ENCODE measurements around the gene TBRG1.
A peak's percentile ranks its signal among the peaks of the same experiment; 100 is the strongest.

The TBRG1 gene

GRCh38 chr11:124657904-124658303, 35.2 kb downstream of the TBRG1 start:
- H3K9me3 ChIP-seq (ENCODE audit: control insufficient read depth in 2 of 2, low read length in 2 of 2) = no peaks in the 10 kb centered on the region
- no peaks in the 10 kb centered on the region for H3K27me3 ChIP-seq (ENCODE audit: control insufficient read depth in 2 of 2, insufficient read depth in 2 of 2, low read length in 2 of 2)
- no peak overlapping the region for H3K9ac ChIP-seq (ENCODE audit: low read depth in 1 of 2, low read length in 2 of 2)
- no peaks in the 10 kb centered on the region for H3K4me1 ChIP-seq (ENCODE audit: control insufficient read depth in 2 of 2, insufficient read depth in 2 of 2, low read length in 2 of 2)
- H3K36me3 ChIP-seq (ENCODE audit: control insufficient read depth in 2 of 2, insufficient read depth in 2 of 2, low read length in 2 of 2) = peaks cover 36 to 37% of the 10 kb centered on the region in 2 donors
- H3K4me3 ChIP-seq (ENCODE audit: low read length in 2 of 2) = no peak overlapping the region
- no peak overlapping the region for H3K27ac ChIP-seq (ENCODE audit: low read depth in 2 of 2, low read length in 2 of 2)

GRCh38 chr11:124658501-124658900, 35.8 kb downstream of the TBRG1 start:
- H3K36me3 ChIP-seq (ENCODE audit: control insufficient read depth in 2 of 2, insufficient read depth in 2 of 2, low read length in 2 of 2) = peaks cover 30 to 32% of the 10 kb centered on the region in 2 donors
- H3K9me3 ChIP-seq (ENCODE audit: control insufficient read depth in 2 of 2, low read length in 2 of 2) = no peaks in the 10 kb centered on the region
- no peaks in the 10 kb centered on the region for H3K27me3 ChIP-seq (ENCODE audit: control insufficient read depth in 2 of 2, insufficient read depth in 2 of 2, low read length in 2 of 2)
- no peak overlapping the region for H3K4me3 ChIP-seq (ENCODE audit: low read length in 2 of 2)
- H3K9ac ChIP-seq (ENCODE audit: low read depth in 1 of 2, low read length in 2 of 2) = no peak overlapping the region
- no peaks in the 10 kb centered on the region for H3K4me1 ChIP-seq (ENCODE audit: control insufficient read depth in 2 of 2, insufficient read depth in 2 of 2, low read length in 2 of 2)
- H3K27ac ChIP-seq (ENCODE audit: low read depth in 2 of 2, low read length in 2 of 2) = no peak overlapping the region

DNA sequence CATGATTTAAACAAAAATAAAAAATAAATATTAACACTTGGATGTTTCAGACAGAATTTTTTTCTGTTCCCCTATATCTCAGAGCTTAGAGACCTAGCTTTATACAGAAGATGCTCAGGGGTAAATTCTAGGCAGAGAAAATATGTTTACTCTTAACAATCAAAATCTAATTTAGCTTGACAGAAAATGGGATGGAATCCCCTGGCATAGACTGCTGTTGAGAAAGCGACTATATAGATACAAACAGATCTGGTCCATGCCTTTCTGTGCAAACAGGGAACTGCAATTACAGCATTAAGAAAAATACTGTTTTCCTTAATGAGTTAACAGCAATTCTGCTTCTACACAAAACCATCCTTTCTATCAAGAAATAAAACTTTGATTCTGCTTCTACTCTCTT, 36.3 kb downstream of the TBRG1 start:
- H3K9ac ChIP-seq (ENCODE audit: low read depth in 1 of 2, low read length in 2 of 2) = no peak overlapping the region
- no peaks in the 10 kb centered on the region for H3K27me3 ChIP-seq (ENCODE audit: control insufficient read depth in 2 of 2, insufficient read depth in 2 of 2, low read length in 2 of 2)
- H3K9me3 ChIP-seq (ENCODE audit: control insufficient read depth in 2 of 2, low read length in 2 of 2) = no peaks in the 10 kb centered on the region
- H3K27ac ChIP-seq (ENCODE audit: low read depth in 2 of 2, low read length in 2 of 2) = no peak overlapping the region
- no peaks in the 10 kb centered on the region for H3K4me1 ChIP-seq (ENCODE audit: control insufficient read depth in 2 of 2, insufficient read depth in 2 of 2, low read length in 2 of 2)
- peaks cover 26 to 28% of the 10 kb centered on the region in 2 donors for H3K36me3 ChIP-seq (ENCODE audit: control insufficient read depth in 2 of 2, insufficient read depth in 2 of 2, low read length in 2 of 2)
- H3K4me3 ChIP-seq (ENCODE audit: low read length in 2 of 2) = no peak overlapping the region

DNA sequence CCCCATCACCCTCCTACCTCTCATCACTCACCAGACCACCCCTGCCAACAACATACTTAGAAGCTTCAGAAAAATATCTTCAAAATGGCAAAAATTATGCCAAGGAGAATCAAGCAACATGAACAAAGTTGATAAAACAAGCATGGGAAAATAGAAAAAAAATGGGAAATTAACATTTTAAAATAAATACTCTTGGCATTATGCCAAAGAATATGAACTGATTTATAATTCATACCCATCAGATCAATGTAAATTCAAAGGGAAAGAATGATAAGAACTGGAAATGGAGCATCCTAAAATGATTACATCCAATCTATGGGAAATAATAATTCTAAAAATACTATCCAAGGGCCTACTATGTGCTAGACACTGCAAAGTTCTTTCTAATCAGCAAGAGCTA, 38.9 kb downstream of the TBRG1 start:
- peaks cover 28 to 33% of the 10 kb centered on the region in 2 donors for H3K36me3 ChIP-seq (ENCODE audit: control insufficient read depth in 2 of 2, insufficient read depth in 2 of 2, low read length in 2 of 2)
- H3K27ac ChIP-seq (ENCODE audit: low read depth in 2 of 2, low read length in 2 of 2) = no peak overlapping the region
- no peak overlapping the region for H3K4me3 ChIP-seq (ENCODE audit: low read length in 2 of 2)
- no peaks in the 10 kb centered on the region for H3K4me1 ChIP-seq (ENCODE audit: control insufficient read depth in 2 of 2, insufficient read depth in 2 of 2, low read length in 2 of 2)
- H3K9me3 ChIP-seq (ENCODE audit: control insufficient read depth in 2 of 2, low read length in 2 of 2) = no peaks in the 10 kb centered on the region
- H3K9ac ChIP-seq (ENCODE audit: low read depth in 1 of 2, low read length in 2 of 2) = no peak overlapping the region
- H3K27me3 ChIP-seq (ENCODE audit: control insufficient read depth in 2 of 2, insufficient read depth in 2 of 2, low read length in 2 of 2) = no peaks in the 10 kb centered on the region

- Histone ChIP-seq H3K27ac (ENCODE audit: low read depth in 2 of 2, low read length in 2 of 2) (no peak overlapping the region), H3K4me1 (ENCODE audit: control insufficient read depth in 2 of 2, insufficient read depth in 2 of 2, low read length in 2 of 2) (no peaks in the 10 kb centered on the region), H3K9ac (ENCODE audit: low read depth in 1 of 2, low read length in 2 of 2) (no peak overlapping the region), H3K36me3 (ENCODE audit: control insufficient read depth in 2 of 2, insufficient read depth in 2 of 2, low read length in 2 of 2) (peaks cover 33% of the 10 kb centered on the region in 2 donors), H3K4me3 (ENCODE audit: low read length in 2 of 2) (no peak overlapping the region), H3K9me3 (ENCODE audit: control insufficient read depth in 2 of 2, low read length in 2 of 2) (no peaks in the 10 kb centered on the region), H3K27me3 (ENCODE audit: control insufficient read depth in 2 of 2, insufficient read depth in 2 of 2, low read length in 2 of 2) (no peaks in the 10 kb centered on the region)
Measured at GRCh38 chr11:124662106-124662505, 39.4 kb downstream of the TBRG1 start.

- no peaks in the 10 kb centered on the region for H3K9me3 ChIP-seq (ENCODE audit: control insufficient read depth in 2 of 2, low read length in 2 of 2)
- H3K36me3 ChIP-seq (ENCODE audit: control insufficient read depth in 2 of 2, insufficient read depth in 2 of 2, low read length in 2 of 2) = peaks cover 19 to 40% of the 10 kb centered on the region in 2 donors
- H3K4me3 ChIP-seq (ENCODE audit: low read length in 2 of 2) = no peak overlapping the region
- H3K27me3 ChIP-seq (ENCODE audit: control insufficient read depth in 2 of 2, insufficient read depth in 2 of 2, low read length in 2 of 2) = no peaks in the 10 kb centered on the region
- no peaks in the 10 kb centered on the region for H3K4me1 ChIP-seq (ENCODE audit: control insufficient read depth in 2 of 2, insufficient read depth in 2 of 2, low read length in 2 of 2)
- H3K27ac ChIP-seq (ENCODE audit: low read depth in 2 of 2, low read length in 2 of 2) = no peak overlapping the region
- no peak overlapping the region for H3K9ac ChIP-seq (ENCODE audit: low read depth in 1 of 2, low read length in 2 of 2)
Measured at GRCh38 chr11:124663861-124664260, 41.2 kb downstream of the TBRG1 start.

GRCh38 chr11:124667601-124668000, 44.9 kb downstream of the TBRG1 start:
- H3K9ac ChIP-seq (ENCODE audit: low read depth in 1 of 2, low read length in 2 of 2) = no peak overlapping the region
- peaks cover 13 to 31% of the 10 kb centered on the region in 2 donors for H3K36me3 ChIP-seq (ENCODE audit: control insufficient read depth in 2 of 2, insufficient read depth in 2 of 2, low read length in 2 of 2)
- H3K4me1 ChIP-seq (ENCODE audit: control insufficient read depth in 2 of 2, insufficient read depth in 2 of 2, low read length in 2 of 2) = peaks cover 3 to 16% of the 10 kb centered on the region in 2 donors
- H3K27ac ChIP-seq (ENCODE audit: low read depth in 2 of 2, low read length in 2 of 2) = no peak overlapping the region
- H3K27me3 ChIP-seq (ENCODE audit: control insufficient read depth in 2 of 2, insufficient read depth in 2 of 2, low read length in 2 of 2) = no peaks in the 10 kb centered on the region
- H3K9me3 ChIP-seq (ENCODE audit: control insufficient read depth in 2 of 2, low read length in 2 of 2) = no peaks in the 10 kb centered on the region
- H3K4me3 ChIP-seq (ENCODE audit: low read length in 2 of 2) = no peak overlapping the region

DNA sequence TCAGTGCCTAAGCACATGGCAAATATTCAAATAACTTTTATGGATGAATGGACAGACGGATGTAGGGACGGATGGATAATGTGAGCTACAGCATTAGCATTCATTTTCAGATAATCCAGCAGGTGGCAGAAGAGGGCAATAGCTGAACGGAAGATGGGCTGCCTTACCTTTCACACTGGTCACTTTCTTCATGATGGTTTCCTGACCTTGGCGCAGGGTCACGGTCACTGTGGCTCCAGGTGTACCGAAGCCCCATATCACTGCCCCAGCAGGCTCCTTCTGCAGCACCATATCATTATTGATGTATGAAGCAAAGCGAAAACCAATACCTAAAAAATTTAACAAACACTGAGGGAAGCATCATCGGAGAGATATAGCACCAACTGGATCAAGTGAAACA, 46.5 kb downstream of the TBRG1 start:
- H3K27me3 ChIP-seq (ENCODE audit: control insufficient read depth in 2 of 2, insufficient read depth in 2 of 2, low read length in 2 of 2) = no peaks in the 10 kb centered on the region
- H3K4me3 ChIP-seq (ENCODE audit: low read length in 2 of 2) = no peak overlapping the region
- H3K27ac ChIP-seq (ENCODE audit: low read depth in 2 of 2, low read length in 2 of 2) = no peak overlapping the region
- H3K9me3 ChIP-seq (ENCODE audit: control insufficient read depth in 2 of 2, low read length in 2 of 2) = no peaks in the 10 kb centered on the region
- no peak overlapping the region for H3K9ac ChIP-seq (ENCODE audit: low read depth in 1 of 2, low read length in 2 of 2)
- H3K4me1 ChIP-seq (ENCODE audit: control insufficient read depth in 2 of 2, insufficient read depth in 2 of 2, low read length in 2 of 2) = peaks cover 3 to 21% of the 10 kb centered on the region in 2 donors
- peaks cover 13 to 31% of the 10 kb centered on the region in 2 donors for H3K36me3 ChIP-seq (ENCODE audit: control insufficient read depth in 2 of 2, insufficient read depth in 2 of 2, low read length in 2 of 2)

DNA sequence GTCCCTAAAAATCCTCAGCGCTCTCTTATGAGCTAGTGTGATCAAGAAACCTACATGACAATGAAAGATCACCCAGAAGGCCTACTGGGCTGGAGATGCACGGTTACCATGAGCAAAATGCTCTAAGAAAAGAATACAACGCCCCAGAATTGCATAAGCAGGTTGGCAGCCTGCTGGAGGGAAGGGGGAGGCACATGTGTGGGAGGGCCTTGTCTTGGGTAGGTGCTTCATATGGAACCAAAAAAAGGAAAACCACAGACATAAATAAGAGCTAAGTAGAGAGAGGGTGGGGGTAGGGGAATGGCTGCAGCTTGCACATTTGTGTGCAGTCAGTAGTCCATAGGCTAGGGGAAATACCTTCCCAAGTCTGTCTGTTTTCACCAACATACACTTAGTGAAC, 48.1 kb downstream of the TBRG1 start:
- no peak overlapping the region for H3K9ac ChIP-seq (ENCODE audit: low read depth in 1 of 2, low read length in 2 of 2)
- H3K27ac ChIP-seq (ENCODE audit: low read depth in 2 of 2, low read length in 2 of 2) = no peak overlapping the region
- H3K27me3 ChIP-seq (ENCODE audit: control insufficient read depth in 2 of 2, insufficient read depth in 2 of 2, low read length in 2 of 2) = no peaks in the 10 kb centered on the region
- H3K4me3 ChIP-seq (ENCODE audit: low read length in 2 of 2) = no peak overlapping the region
- peaks cover 9 to 22% of the 10 kb centered on the region in 2 donors for H3K36me3 ChIP-seq (ENCODE audit: control insufficient read depth in 2 of 2, insufficient read depth in 2 of 2, low read length in 2 of 2)
- no peaks in the 10 kb centered on the region for H3K9me3 ChIP-seq (ENCODE audit: control insufficient read depth in 2 of 2, low read length in 2 of 2)
- H3K4me1 ChIP-seq (ENCODE audit: control insufficient read depth in 2 of 2, insufficient read depth in 2 of 2, low read length in 2 of 2) = peaks cover 3 to 26% of the 10 kb centered on the region in 2 donors

GRCh38 chr11:124672536-124673215, 50.0 kb downstream of the TBRG1 start:
- peaks cover 3 to 31% of the 10 kb centered on the region in 2 donors for H3K4me1 ChIP-seq (ENCODE audit: control insufficient read depth in 2 of 2, insufficient read depth in 2 of 2, low read length in 2 of 2)
- no peaks in the 10 kb centered on the region for H3K27me3 ChIP-seq (ENCODE audit: control insufficient read depth in 2 of 2, insufficient read depth in 2 of 2, low read length in 2 of 2)
- H3K9ac ChIP-seq (ENCODE audit: low read depth in 1 of 2, low read length in 2 of 2) = peak overlapping the region; percentile 94 to 96
- peaks cover 0 to 8% of the 10 kb centered on the region in 2 donors for H3K36me3 ChIP-seq (ENCODE audit: control insufficient read depth in 2 of 2, insufficient read depth in 2 of 2, low read length in 2 of 2)
- H3K4me3 ChIP-seq (ENCODE audit: low read length in 2 of 2) = peak overlapping the region; percentile 86 to 90
- no peaks in the 10 kb centered on the region for H3K9me3 ChIP-seq (ENCODE audit: control insufficient read depth in 2 of 2, low read length in 2 of 2)
- peak overlapping the region; percentile 94 for H3K27ac ChIP-seq (ENCODE audit: low read depth in 2 of 2, low read length in 2 of 2)

All from mucosa of rectum (tissue), 2 donors.